ENCODE results near the gene OR51A4. TPM values are rescaled to one million over a fixed set of nuclear protein-coding genes. Genes with fewer than 3 reads are reported as not detected.

Gene OR51A4, protein sequence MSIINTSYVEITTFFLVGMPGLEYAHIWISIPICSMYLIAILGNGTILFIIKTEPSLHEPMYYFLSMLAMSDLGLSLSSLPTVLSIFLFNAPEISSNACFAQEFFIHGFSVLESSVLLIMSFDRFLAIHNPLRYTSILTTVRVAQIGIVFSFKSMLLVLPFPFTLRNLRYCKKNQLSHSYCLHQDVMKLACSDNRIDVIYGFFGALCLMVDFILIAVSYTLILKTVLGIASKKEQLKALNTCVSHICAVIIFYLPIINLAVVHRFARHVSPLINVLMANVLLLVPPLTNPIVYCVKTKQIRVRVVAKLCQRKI
- total RNA-seq, result not detected

DNA sequence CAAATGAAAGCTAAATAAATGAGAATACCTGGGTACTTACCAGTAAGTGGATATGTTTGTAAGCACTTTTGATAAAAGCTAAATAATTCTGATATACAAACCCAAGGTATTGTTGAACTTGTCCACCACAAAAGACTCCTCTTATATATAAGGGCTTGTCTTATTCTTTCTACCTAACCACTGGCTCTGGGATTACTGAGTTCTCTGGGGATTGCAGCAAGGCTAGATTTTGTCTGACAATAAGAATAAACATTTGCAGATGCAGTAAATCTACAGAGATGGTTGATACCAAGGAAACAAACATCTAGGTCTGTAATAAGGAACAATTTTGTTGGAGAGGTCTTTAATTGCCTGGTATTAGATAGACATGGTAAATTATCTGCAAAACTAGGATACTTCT lies at the start of gene OR51A4:
Gene OR51A4 (minus strand): TSS at position 101 of the 400 bp plus-strand sequence. CDS start 505 bp downstream, outside the sequence.
- Histone ChIP-seq H3K4me1 (no peaks in the 10 kb centered on the region), H3K27me3 (no peaks in the 10 kb centered on the region), H3K4me3 (no peak within 1 kb of the TSS), H3K27ac (no peak within 1 kb of the TSS), H3K36me3 (no peaks in the 10 kb centered on the region), H3K9me3 (no peaks in the 10 kb centered on the region)
- DNase-seq (ENCODE audit: low spot score in 2 of 2), result no peak
- no peak for TF ChIP-seq CTCF (IDR thresholded peaks at IDR 0.05)
- intact Hi-C loops (cut with DNase I), result no loop called here

- H3K27ac ChIP-seq, result no peak within 1 kb of the TSS
- intact Hi-C loops (cut with DNase I), result no loop called here
- H3K36me3 ChIP-seq, result no peaks in the 10 kb centered on the region
- no peak within 1 kb of the TSS for H3K4me3 ChIP-seq
- no peaks in the 10 kb centered on the region for H3K27me3 ChIP-seq
- DNase-seq (ENCODE audit: low spot score in 2 of 2), result no peak
- H3K4me1 ChIP-seq, result no peaks in the 10 kb centered on the region
- no peaks in the 10 kb centered on the region for H3K9me3 ChIP-seq
- no peak for TF ChIP-seq CTCF (IDR thresholded peaks at IDR 0.05)
These were observed 47.1 kb upstream of the OR51A4 start, which contains the start of gene OR51L1 for GRCh38 chr11:4994551-4994950. Gene OR51L1, plus strand, starts transcription at chr11:4994851. Its CDS starts 4,132 bp downstream, at chr11:4998983.

- no peaks in the 10 kb centered on the region for H3K9me3 ChIP-seq
- no peaks in the 10 kb centered on the region for H3K27me3 ChIP-seq
- intact Hi-C loops (cut with DNase I), result no loop called here
- TF ChIP-seq CTCF (IDR thresholded peaks at IDR 0.05), result no peak
- H3K36me3 ChIP-seq, result no peaks in the 10 kb centered on the region
- H3K27ac ChIP-seq, result no peak overlapping the region
- no peak overlapping the region for H3K4me3 ChIP-seq
- no peaks in the 10 kb centered on the region for H3K4me1 ChIP-seq
- no peak for DNase-seq (ENCODE audit: low spot score in 2 of 2)
These were observed 43.7 kb upstream of the OR51A4 start for GRCh38 chr11:4991060-4991459.

GRCh38 chr11:4983841-4984240 lies 36.4 kb upstream of the OR51A4 start:
- H3K27me3 ChIP-seq, result no peaks in the 10 kb centered on the region
- DNase-seq (ENCODE audit: low spot score in 2 of 2), result no peak
- H3K4me1 ChIP-seq, result no peaks in the 10 kb centered on the region
- intact Hi-C loops (cut with DNase I), result no loop called here
- H3K27ac ChIP-seq, result no peak overlapping the region
- no peaks in the 10 kb centered on the region for H3K36me3 ChIP-seq
- TF ChIP-seq CTCF (IDR thresholded peaks at IDR 0.05), result no peak
- H3K4me3 ChIP-seq, result no peak overlapping the region
- no peaks in the 10 kb centered on the region for H3K9me3 ChIP-seq

DNA sequence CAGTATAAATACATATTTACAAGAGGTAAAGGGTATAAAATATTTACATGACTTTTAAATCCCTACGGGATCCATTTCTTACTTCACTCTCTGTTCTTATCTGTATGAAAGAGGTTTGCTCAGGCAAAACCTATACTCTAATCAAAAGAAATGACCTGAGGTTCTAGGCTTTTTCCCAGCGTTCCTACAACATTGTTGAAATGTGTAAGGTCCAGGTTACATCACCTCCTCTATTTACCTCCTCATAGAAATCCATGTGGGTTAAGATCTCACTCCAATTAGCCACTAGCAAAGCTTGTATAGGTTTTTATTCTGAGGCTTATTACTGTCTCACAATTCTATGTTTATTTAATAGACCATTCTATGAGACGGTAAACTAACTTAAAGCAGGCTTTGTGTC lies 35.3 kb upstream of the OR51A4 start:
- H3K36me3 ChIP-seq, result no peaks in the 10 kb centered on the region
- no peak for DNase-seq (ENCODE audit: low spot score in 2 of 2)
- H3K27ac ChIP-seq, result no peak overlapping the region
- H3K4me3 ChIP-seq, result no peak overlapping the region
- intact Hi-C loops (cut with DNase I), result no loop called here
- H3K4me1 ChIP-seq, result no peaks in the 10 kb centered on the region
- TF ChIP-seq CTCF (IDR thresholded peaks at IDR 0.05), result no peak
- H3K9me3 ChIP-seq, result no peaks in the 10 kb centered on the region
- H3K27me3 ChIP-seq, result no peaks in the 10 kb centered on the region
